ENCODE data around the gene BCAS4.
A peak's percentile ranks its signal among the peaks of the same experiment; 100 is the strongest.

BCAS4 gene

GRCh38 chr20:50798650-50799049, 3.8 kb downstream of the BCAS4 start:
- POLR2A ChIA-PET, result no interaction called here
- Histone ChIP-seq H3K9me3 (ENCODE audit: control insufficient read depth, insufficient read depth, low read depth, low read length) (no peaks in the 10 kb centered on the region), H3K36me3 (ENCODE audit: control insufficient read depth in 2 of 2, insufficient read depth in 1 of 2, low read length in 2 of 2) (no peaks in the 10 kb centered on the region), H3K4me3 (ENCODE audit: low read depth, low read length) (no peak overlapping the region), H3K27ac (ENCODE audit: extremely low read depth, low read depth, low read length) (no peak overlapping the region), H3K4me1 (ENCODE audit: control insufficient read depth, insufficient read depth, low read length) (peaks cover 2% of the 10 kb centered on the region; the same call in 1 of the 2 replicates)
- TF ChIP-seq ZNF639 (tag by site-specific recombination; IDR thresholded peaks at IDR 0.05) (0 out of 2 replicates have a peak, but pooled peaks have one; percentile 19), ZEB2 (tag by site-specific recombination; IDR thresholded peaks at IDR 0.05) (peak; percentile 66; the same call in 1 of the 2 replicates), INSM2 (tag by site-specific recombination; IDR thresholded peaks at IDR 0.05) (peak; percentile 71), ZNF600 (tag by site-specific recombination; IDR thresholded peaks at IDR 0.05) (peak; percentile 69), GLIS2 (tag by site-specific recombination; IDR thresholded peaks at IDR 0.05) (no peak), ZNF514 (tag by site-specific recombination; IDR thresholded peaks at IDR 0.05) (no peak), ZBTB21 (tag by site-specific recombination; IDR thresholded peaks at IDR 0.05) (peak; percentile 83), KLF17 (tag by site-specific recombination; IDR thresholded peaks at IDR 0.05) (peak; percentile 67), ZNF211 (tag by site-specific recombination; IDR thresholded peaks at IDR 0.05; ENCODE audit: low read depth) (no peak), ZNF629 (tag by site-specific recombination; IDR thresholded peaks at IDR 0.05) (peak; percentile 94), ZNF670 (tag by site-specific recombination; IDR thresholded peaks at IDR 0.05; ENCODE audit: low read depth) (no peak), ATF2 (tag by site-specific recombination; IDR thresholded peaks at IDR 0.05; ENCODE audit: low read depth) (peak; percentile 86), ZIC2 (tag by site-specific recombination; IDR thresholded peaks at IDR 0.05) (peak; percentile 83), ZBTB20 (tag by site-specific recombination; IDR thresholded peaks at IDR 0.05) (0 out of 2 replicates have a peak, but pooled peaks have one; percentile 17), ZNF555 (tag by site-specific recombination; conservative IDR thresholded peaks at IDR 0.05) (no peak)
- CTCF ChIA-PET, result interaction anchor here (1.1 kb wide), 1 partner anchor 9 kb away, joined by 3 read pairs; no protein-coding TSS in a partner anchor

GRCh38 chr20:50799176-50799889, 4.5 kb downstream of the BCAS4 start:
- H3K9me3 ChIP-seq (ENCODE audit: control insufficient read depth, insufficient read depth, low read depth, low read length), result no peaks in the 10 kb centered on the region
- peaks cover 2% of the 10 kb centered on the region; the same call in 1 of the 2 replicates for H3K4me1 ChIP-seq (ENCODE audit: control insufficient read depth, insufficient read depth, low read length)
- CTCF ChIA-PET, result interaction anchor here (1.1 kb wide), 1 partner anchor 9 kb away, joined by 3 read pairs; no protein-coding TSS in a partner anchor
- POLR2A ChIA-PET, result no interaction called here
- no peak overlapping the region for H3K27ac ChIP-seq (ENCODE audit: extremely low read depth, low read depth, low read length)
- H3K36me3 ChIP-seq (ENCODE audit: control insufficient read depth in 2 of 2, insufficient read depth in 1 of 2, low read length in 2 of 2), result no peaks in the 10 kb centered on the region
- no peak overlapping the region for H3K4me3 ChIP-seq (ENCODE audit: low read depth, low read length)
- TF ChIP-seq SCRT1 (tag by site-specific recombination; IDR thresholded peaks at IDR 0.05; ENCODE audit: borderline replicate concordance) (0 out of 2 replicates have a peak, but pooled peaks have one; percentile 13), ZSCAN23 (tag by site-specific recombination; IDR thresholded peaks at IDR 0.05) (no peak), ZNF133 (tag by site-specific recombination; IDR thresholded peaks at IDR 0.05) (no peak), ZNF777 (tag by site-specific recombination; IDR thresholded peaks at IDR 0.05; ENCODE audit: borderline replicate concordance) (no peak), HIC1 (tag by site-specific recombination; IDR thresholded peaks at IDR 0.05) (no peak), KLF16 (tag by site-specific recombination; IDR thresholded peaks at IDR 0.05) (no peak), PATZ1 (tag by site-specific recombination; IDR thresholded peaks at IDR 0.05) (no peak), ZNF341 (tag by site-specific recombination; IDR thresholded peaks at IDR 0.05; ENCODE audit: low read depth) (no peak), ZNF768 (tag by site-specific recombination; IDR thresholded peaks at IDR 0.05) (no peak), PRDM1 (tag by site-specific recombination; IDR thresholded peaks at IDR 0.05) (no peak)
